Gastroesophageal sphincter (tissue), 3 donors: Measurements from ENCODE around the gene ANO5.

ENCODE experiments used
- CTCF ChIP-seq, 4 experiments: fragments of 200-600 bp in 2 of 4; fragments of 450-650 bp in 2 of 4; sonication (generic) in 1 of 4; IDR thresholded peaks; one replicate each; pipeline ENCODE4 v1.5.1; 2017 to 2019; ENCODE audit warnings: antibody characterized with exemption in 4 of 4, mild to moderate bottlenecking in 2 of 4, moderate library complexity in 2 of 4
- EP300 ChIP-seq: sonication (generic); formaldehyde crosslinking; IDR thresholded peaks from one replicate; pipeline ENCODE4 v1.6.1; 2017; ENCODE audit warnings: antibody characterized with exemption, mild to moderate bottlenecking
- POLR2A ChIP-seq, 2 donors: fragments of 450-650 bp; IDR thresholded peaks; one replicate each; pipeline ENCODE4 v1.6.1; 2017; ENCODE audit warnings: antibody characterized with exemption in 2 of 2, mild to moderate bottlenecking in 2 of 2, moderate library complexity in 1 of 2

GRCh38 chr11:22157531-22157930 is 35.4 kb upstream of the ANO5 start:
- TF ChIP-seq CTCF (IDR thresholded peaks at IDR 0.05) (no peak), POLR2A (IDR thresholded peaks at IDR 0.05) (no peak), EP300 (no peak)
